HepG2 (cell line): ENCODE measurements around the gene EFHC2.

Source experiments
- CHD2 ChIP-seq: IDR thresholded peaks from 2 replicates; pipeline ENCODE4 v1.6.1; 2011; ENCODE audit warnings: low read depth, low read length, improper control_type of control experiment
- CTCF ChIP-seq: sonication (generic); formaldehyde crosslinking; IDR thresholded peaks from 2 replicates; pipeline ENCODE4 v1.5.0; 2020; ENCODE audit warnings: mild to moderate bottlenecking, missing genetic modification reagents, moderate library complexity
- ELK4 ChIP-seq: sonication (generic); formaldehyde crosslinking; IDR thresholded peaks from 2 replicates; pipeline ENCODE4 v1.9.0; 2021; ENCODE audit warnings: missing genetic modification reagents, borderline replicate concordance
- TAF1 ChIP-seq: sonication (generic); formaldehyde crosslinking; IDR thresholded peaks from 2 replicates; pipeline ENCODE4 v1.4.0; 2020; ENCODE audit warnings: missing genetic modification reagents
- TFE3 ChIP-seq: IDR thresholded peaks from 2 replicates; pipeline ENCODE4 v1.6.1; 2016
- ZNF143 ChIP-seq: sonication (generic); formaldehyde crosslinking; IDR thresholded peaks from 2 replicates; pipeline ENCODE4 v1.4.0; 2020; ENCODE audit warnings: missing genetic modification reagents
- ZNF660 ChIP-seq: sonication (generic); formaldehyde crosslinking; IDR thresholded peaks from 2 replicates; pipeline ENCODE4 v1.5.1; 2020; ENCODE audit warnings: mild to moderate bottlenecking, low read depth, missing genetic modification reagents, borderline replicate concordance
- TF ChIP-seq, protein P1 (sequence below): IDR thresholded peaks from 2 replicates; pipeline ENCODE4 v1.6.1; 2016

GRCh38 chrX:44303119-44303518, 40.4 kb downstream of the EFHC2 start:
- no peak for TF ChIP-seq ELK4 (CRISPR knock-in tag)
- no peak for TF ChIP-seq TFE3 (CRISPR knock-in tag)
- TF ChIP-seq CHD2, result no peak
- TF ChIP-seq, protein P1, sequence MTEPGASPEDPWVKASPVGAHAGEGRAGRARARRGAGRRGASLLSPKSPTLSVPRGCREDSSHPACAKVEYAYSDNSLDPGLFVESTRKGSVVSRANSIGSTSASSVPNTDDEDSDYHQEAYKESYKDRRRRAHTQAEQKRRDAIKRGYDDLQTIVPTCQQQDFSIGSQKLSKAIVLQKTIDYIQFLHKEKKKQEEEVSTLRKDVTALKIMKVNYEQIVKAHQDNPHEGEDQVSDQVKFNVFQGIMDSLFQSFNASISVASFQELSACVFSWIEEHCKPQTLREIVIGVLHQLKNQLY (CRISPR knock-in tag), result no peak
- peak; percentile 20 for TF ChIP-seq CTCF (CRISPR knock-in tag)
- TF ChIP-seq ZNF660, result no peak
- TF ChIP-seq TAF1 (CRISPR knock-in tag), result no peak
- no peak for TF ChIP-seq ZNF143 (CRISPR knock-in tag)
